Mesenchymal stem cell (in vitro differentiated cells and primary cell): ENCODE data around the gene AAGAB.
A peak's percentile ranks its signal among the peaks of the same experiment; 100 is the strongest.

Experiments
- DNase-seq: peaks from one replicate; pipeline ENCODE4 v3.0.0-alpha.2; 2013
- H2AFZ ChIP-seq: one replicate; pipeline ENCODE4 v1.6.1; 2013; ENCODE audit warnings: low read depth, mild to moderate bottlenecking, control low read depth, inconsistent platforms, low read length, moderate library complexity
- H2AK5ac ChIP-seq: 2 replicates; pipeline ENCODE4 v1.6.1; 2013; ENCODE audit warnings: low read length, moderate library complexity, mild to moderate bottlenecking, inconsistent platforms; ENCODE audit not compliant: severe bottlenecking
- H2BK120ac ChIP-seq: one replicate; pipeline ENCODE4 v1.6.1; 2013; ENCODE audit warnings: low read depth, mild to moderate bottlenecking, inconsistent platforms, low read length, moderate library complexity
- H2BK12ac ChIP-seq, 2 experiments: one replicate each; pipeline ENCODE4 v1.6.1; 2013; ENCODE audit warnings: inconsistent platforms in 2 of 2, low read length in 2 of 2, mild to moderate bottlenecking in 2 of 2, moderate library complexity in 2 of 2, control low read depth in 1 of 2
- H2BK15ac ChIP-seq: one replicate; pipeline ENCODE4 v1.6.1; 2013; ENCODE audit warnings: mild to moderate bottlenecking, low read depth, inconsistent platforms; ENCODE audit not compliant: poor library complexity, severe bottlenecking
- H2BK5ac ChIP-seq: 2 replicates; pipeline ENCODE4 v1.6.1; 2013; ENCODE audit warnings: low read depth, mild to moderate bottlenecking, low read length, control low read depth, inconsistent platforms; ENCODE audit not compliant: poor library complexity, severe bottlenecking
- H3K14ac ChIP-seq, 2 experiments: one replicate each; pipeline ENCODE4 v1.6.1; 2013; ENCODE audit warnings: inconsistent platforms in 2 of 2, low read length in 2 of 2, control low read depth in 1 of 2, mild to moderate bottlenecking in 1 of 2, moderate library complexity in 1 of 2
- H3K18ac ChIP-seq, 2 experiments: one replicate each; pipeline ENCODE4 v1.6.1; 2013; ENCODE audit warnings: inconsistent platforms in 2 of 2, low read length in 2 of 2, control low read depth in 1 of 2, low read depth in 1 of 2, mild to moderate bottlenecking in 1 of 2
- H3K23ac ChIP-seq, 2 experiments: one replicate each; pipeline ENCODE4 v1.6.1; 2013; ENCODE audit warnings: inconsistent platforms in 2 of 2, low read length in 2 of 2, mild to moderate bottlenecking in 2 of 2, moderate library complexity in 2 of 2, control low read depth in 1 of 2
- H3K27ac ChIP-seq: 2 replicates; pipeline ENCODE4 v1.5.1; 2013; ENCODE audit warnings: mild to moderate bottlenecking, moderate library complexity, low read length, control low read depth, inconsistent platforms; ENCODE audit not compliant: poor library complexity, severe bottlenecking
- H3K27me3 ChIP-seq, 2 experiments: 2 replicates each; pipeline versions ENCODE4 v1.6.1 to v1.7.0; 2013; ENCODE audit warnings: low read length in 2 of 2, mild to moderate bottlenecking in 2 of 2, moderate library complexity in 2 of 2, control low read depth in 1 of 2, inconsistent platforms in 1 of 2; ENCODE audit not compliant: control insufficient read depth in 1 of 2, insufficient read depth in 1 of 2
- H3K36me3 ChIP-seq, 2 experiments: 2 replicates each; pipeline versions ENCODE4 v1.6.1 to v1.7.0; 2013; ENCODE audit warnings: low read length in 2 of 2, control low read depth in 1 of 2, inconsistent platforms in 1 of 2, low read depth in 1 of 2, mild to moderate bottlenecking in 1 of 2; ENCODE audit not compliant: insufficient read depth in 2 of 2, control insufficient read depth in 1 of 2
- H3K4ac ChIP-seq, 2 experiments: one replicate each; pipeline ENCODE4 v1.6.1; 2013; ENCODE audit warnings: inconsistent platforms in 2 of 2, low read length in 2 of 2, mild to moderate bottlenecking in 2 of 2, moderate library complexity in 2 of 2, control low read depth in 1 of 2, low read depth in 1 of 2
- H3K4me1 ChIP-seq: 2 replicates; pipeline ENCODE4 v1.6.1; 2013; ENCODE audit warnings: low read depth, low read length, control low read depth; ENCODE audit not compliant: control insufficient read depth, insufficient read depth
- H3K4me2 ChIP-seq: 2 replicates; pipeline ENCODE4 v1.6.1; 2013; ENCODE audit warnings: low read length, mild to moderate bottlenecking, inconsistent platforms; ENCODE audit not compliant: poor library complexity, severe bottlenecking
- H3K4me3 ChIP-seq, 2 experiments: 2 replicates each; pipeline versions ENCODE4 v1.5.1 to v1.7.0; 2013; ENCODE audit warnings: low read length in 2 of 2, mild to moderate bottlenecking in 2 of 2, control low read depth in 1 of 2, low read depth in 1 of 2; ENCODE audit not compliant: insufficient read depth in 1 of 2
- H3K79me1 ChIP-seq: replicated peaks from 2 replicates; pipeline ENCODE4 v1.6.1; 2013; ENCODE audit warnings: mild to moderate bottlenecking, control low read depth, low read length, inconsistent platforms; ENCODE audit not compliant: poor library complexity, severe bottlenecking
- H3K9ac ChIP-seq: 2 replicates; pipeline ENCODE4 v1.7.0; 2013; ENCODE audit warnings: mild to moderate bottlenecking, low read length, moderate library complexity
- H3K9me3 ChIP-seq: 2 replicates; pipeline ENCODE4 v1.7.0; 2013; ENCODE audit warnings: mild to moderate bottlenecking, low read length; ENCODE audit not compliant: control insufficient read depth
- H4K8ac ChIP-seq: one replicate; pipeline ENCODE4 v1.6.1; 2013; ENCODE audit warnings: inconsistent platforms, mild to moderate bottlenecking, low read length, moderate library complexity
- H4K91ac ChIP-seq: one replicate; pipeline ENCODE4 v1.6.1; 2013; ENCODE audit warnings: mild to moderate bottlenecking, low read length, inconsistent platforms
- WGBS: methylation state at CpG from one replicate; pipeline ENCODE4 v1.1.7; 2013; ENCODE audit warnings: mixed read lengths; 5-methylcytosine and 5-hydroxymethylcytosine counted together

The AAGAB gene

DNA sequence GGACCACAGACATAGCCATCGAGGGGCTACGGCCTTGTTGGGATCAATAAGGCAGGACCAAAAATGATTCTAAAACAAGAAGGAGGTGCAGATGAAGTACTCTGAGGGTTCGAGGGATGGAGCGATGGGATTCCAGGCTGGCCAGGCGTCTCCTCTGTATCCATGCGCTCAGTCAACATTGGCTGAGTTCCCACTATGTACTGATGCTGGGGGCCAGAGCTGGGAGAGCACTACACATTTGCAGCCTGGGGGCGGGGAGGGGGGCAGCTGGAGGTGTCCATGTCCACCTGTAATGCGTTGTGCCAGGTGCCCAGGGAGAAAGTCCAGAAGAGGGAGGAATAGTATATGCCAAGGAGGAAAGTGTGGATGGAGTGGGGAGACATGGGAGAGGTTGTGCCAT, 81.5 kb downstream of the AAGAB start:
- Histone ChIP-seq H2AK5ac (no peak overlapping the region), H3K4me1 (peaks cover 30% of the 10 kb centered on the region), H3K4me2 (no peak overlapping the region), H2BK5ac (no peak overlapping the region), H3K9me3 (no peaks in the 10 kb centered on the region), H3K27ac (no peak overlapping the region), H3K23ac (no peak overlapping the region), H2BK15ac (no peak overlapping the region), H3K4me3 (peak overlapping the region in 1 of 2 experiments; percentile 15), H4K8ac (peak overlapping the region; percentile 12), H3K4ac (no peak overlapping the region), H2BK12ac (peak overlapping the region in 1 of 2 experiments; percentile 37), H3K18ac (peak overlapping the region in 1 of 2 experiments; percentile 81), H2AFZ (no peak overlapping the region), H2BK120ac (no peak overlapping the region), H3K9ac (no peak overlapping the region), H3K14ac (peak overlapping the region in 1 of 2 experiments; percentile 81), H4K91ac (peak overlapping the region; percentile 18), H3K79me1 (peaks cover 7% of the 10 kb centered on the region), H3K36me3 (peaks cover 43 to 95% of the 10 kb centered on the region in 2 experiments), H3K27me3 (no peaks in the 10 kb centered on the region)
- WGBS = 82% methylated on average over 8 of the region's 8 CpGs
- DNase-seq = no peak

DNA sequence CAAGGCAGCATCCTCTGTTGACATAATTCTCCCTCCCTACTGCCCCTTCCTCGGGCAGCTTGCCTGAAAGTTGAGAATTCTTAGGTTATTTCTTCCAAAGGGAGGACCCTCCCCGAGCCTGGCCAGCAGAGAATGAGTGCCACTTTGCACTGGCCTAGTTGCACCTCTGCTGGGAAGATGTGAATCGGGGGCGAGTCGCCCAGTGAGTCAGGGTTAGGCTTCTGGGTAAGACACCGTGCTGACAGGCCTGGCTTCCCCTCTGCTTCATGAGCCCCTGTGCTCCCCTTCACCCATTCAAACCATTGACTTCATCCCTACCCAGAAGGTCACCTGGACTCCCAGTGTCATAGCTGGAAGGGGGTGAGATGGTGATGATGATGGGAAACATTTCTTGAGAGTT, 82.3 kb downstream of the AAGAB start:
- Histone ChIP-seq H3K79me1 (peaks cover 8% of the 10 kb centered on the region), H2BK5ac (no peak overlapping the region), H2AFZ (no peak overlapping the region), H3K18ac (no peak overlapping the region), H3K27me3 (no peaks in the 10 kb centered on the region), H4K8ac (no peak overlapping the region), H2BK12ac (no peak overlapping the region), H2BK120ac (no peak overlapping the region), H3K4me1 (peaks cover 27% of the 10 kb centered on the region), H3K14ac (no peak overlapping the region), H3K9me3 (no peaks in the 10 kb centered on the region), H3K36me3 (peaks cover 50 to 99% of the 10 kb centered on the region in 2 experiments), H3K27ac (no peak overlapping the region), H3K9ac (no peak overlapping the region), H3K4me2 (no peak overlapping the region), H4K91ac (no peak overlapping the region), H2BK15ac (no peak overlapping the region), H3K4ac (no peak overlapping the region), H2AK5ac (no peak overlapping the region), H3K4me3 (no peak overlapping the region), H3K23ac (no peak overlapping the region)
- WGBS = 85% methylated on average over 6 of the region's 6 CpGs
- no peak for DNase-seq

DNA sequence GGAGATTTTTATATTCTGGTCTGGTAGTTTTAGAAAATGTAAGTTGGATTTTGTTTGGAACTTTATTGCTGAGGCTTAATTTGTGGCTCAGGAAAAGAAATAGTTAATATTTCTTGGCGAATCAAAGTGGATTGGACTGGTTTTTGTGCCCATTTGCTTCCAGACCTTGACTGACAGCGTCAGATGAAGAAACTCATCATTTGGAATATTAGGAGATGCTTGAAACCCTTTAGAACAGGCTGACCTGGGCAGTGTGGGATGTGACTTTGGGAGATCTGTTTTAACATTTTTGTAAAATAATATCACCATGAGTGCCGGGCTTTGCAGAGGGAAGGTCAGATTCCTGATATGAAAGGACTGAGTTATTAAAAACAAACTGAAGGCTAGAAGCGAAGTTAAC, 83.0 kb downstream of the AAGAB start:
- Histone ChIP-seq H2AFZ (no peak overlapping the region), H2AK5ac (no peak overlapping the region)

DNA sequence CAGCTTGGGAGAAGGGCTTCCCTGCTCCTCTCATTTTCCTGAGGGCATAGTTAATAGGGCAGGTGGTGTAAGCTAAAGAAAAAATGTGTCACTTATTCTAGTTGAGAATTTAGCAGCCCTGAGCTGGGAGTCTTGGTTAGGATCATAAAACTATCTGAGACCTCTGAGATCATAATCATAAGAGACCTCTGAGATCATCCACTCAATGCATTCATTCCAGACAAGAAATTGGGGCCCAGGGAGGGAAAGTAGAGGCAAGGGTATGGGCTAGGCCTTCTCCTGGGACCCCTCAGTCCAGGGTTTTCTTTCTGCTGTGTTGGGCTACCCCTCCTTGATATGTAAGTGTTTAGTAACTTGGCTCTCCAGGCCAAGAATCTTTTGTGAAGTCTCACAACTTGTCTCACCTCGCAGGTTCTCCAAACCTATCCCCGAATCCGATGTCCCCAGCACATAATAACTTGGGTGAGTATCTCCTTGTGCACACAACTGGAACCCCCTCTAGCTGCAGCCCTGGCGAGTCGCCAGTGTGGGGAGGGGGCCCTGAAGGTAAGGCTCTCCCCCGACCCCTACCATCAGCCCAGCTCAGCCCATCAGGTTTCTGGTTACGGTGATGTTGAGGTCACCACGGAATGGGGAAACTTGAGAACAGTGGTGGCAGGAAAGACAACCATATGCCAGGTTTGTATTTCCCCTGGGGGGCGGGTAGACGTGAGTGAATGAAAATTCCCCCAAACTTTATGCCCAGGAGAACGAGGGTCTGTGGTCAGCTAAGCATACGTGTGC, 84.1 kb downstream of the AAGAB start:
- no peak overlapping the region for H3K4me3 ChIP-seq
- no peaks in the 10 kb centered on the region for H3K9me3 ChIP-seq
- no peak overlapping the region for H2AK5ac ChIP-seq
- H2AFZ ChIP-seq = no peak overlapping the region
- peaks cover 51 to 99% of the 10 kb centered on the region in 2 experiments for H3K36me3 ChIP-seq
- H3K14ac ChIP-seq = no peak overlapping the region
- 97% methylated on average over 11 of the region's 12 CpGs for WGBS
- no peak overlapping the region for H4K8ac ChIP-seq
- no peak overlapping the region for H2BK5ac ChIP-seq
- H3K18ac ChIP-seq = no peak overlapping the region
- no peak overlapping the region for H2BK15ac ChIP-seq
- no peak overlapping the region for H2BK12ac ChIP-seq
- H3K4me1 ChIP-seq = peaks cover 26% of the 10 kb centered on the region
- H3K23ac ChIP-seq = no peak overlapping the region
- H2BK120ac ChIP-seq = no peak overlapping the region
- H3K27ac ChIP-seq = no peak overlapping the region
- peak overlapping the region; percentile 17 for H3K9ac ChIP-seq
- no peak overlapping the region for H4K91ac ChIP-seq
- no peak overlapping the region for H3K4me2 ChIP-seq
- no peak overlapping the region for H3K4ac ChIP-seq
- no peaks in the 10 kb centered on the region for H3K27me3 ChIP-seq
- no peak for DNase-seq
- H3K79me1 ChIP-seq = peaks cover 7% of the 10 kb centered on the region

More for the DNA sequence above, 83.0 kb downstream of the AAGAB start:
- 96% methylated on average over 4 of the region's 4 CpGs for WGBS
- Histone ChIP-seq H3K79me1 (peaks cover 7% of the 10 kb centered on the region), H3K9me3 (no peaks in the 10 kb centered on the region), H3K9ac (no peak overlapping the region), H3K4me2 (no peak overlapping the region), H4K91ac (no peak overlapping the region), H2BK12ac (no peak overlapping the region), H3K23ac (no peak overlapping the region), H3K27me3 (no peaks in the 10 kb centered on the region), H3K4me1 (peaks cover 24% of the 10 kb centered on the region), H3K4ac (no peak overlapping the region), H2BK5ac (no peak overlapping the region), H3K27ac (no peak overlapping the region), H3K18ac (no peak overlapping the region), H3K36me3 (peaks cover 54 to 99% of the 10 kb centered on the region in 2 experiments), H4K8ac (no peak overlapping the region), H3K14ac (no peak overlapping the region), H2BK15ac (no peak overlapping the region), H3K4me3 (no peak overlapping the region), H2BK120ac (no peak overlapping the region)
- DNase-seq = no peak
